ENCODE data around the gene ENTPD1.
"Not testable (repeated sequence)": the region's sequence is repeated elsewhere in the genome, so short reads cannot be mapped to it uniquely, and the experiment has no call there.

ENTPD1 gene

GRCh38 chr10:95798096-95798855, 42.3 kb downstream of the ENTPD1 start:
- no peak for DNase-seq

DNA sequence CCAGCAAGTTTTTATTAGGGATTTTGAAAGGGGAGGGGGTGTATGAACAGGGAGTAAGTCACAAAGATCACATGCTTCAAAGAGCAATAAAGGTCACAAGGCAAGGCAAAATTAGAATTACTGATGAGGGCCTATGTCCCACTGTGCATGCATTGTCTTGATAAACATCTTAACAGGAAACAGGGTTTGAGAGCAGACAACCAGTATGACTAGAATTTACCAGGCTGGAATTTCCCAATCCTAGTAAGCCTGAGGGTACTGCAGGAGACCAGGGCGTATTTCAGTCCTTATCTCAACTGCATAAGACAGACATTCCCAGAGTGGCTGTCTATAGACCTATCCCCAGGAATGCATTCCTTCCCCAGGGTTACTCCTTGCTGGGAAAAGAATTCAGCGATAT, 44.3 kb downstream of the ENTPD1 start:
- not testable (repeated sequence) for DNase-seq

- not testable (repeated sequence) for DNase-seq
These were observed 50.9 kb downstream of the ENTPD1 start for GRCh38 chr10:95806687-95807380.

- DNase-seq: not testable (repeated sequence)
These were observed 52.8 kb downstream of the ENTPD1 start for GRCh38 chr10:95808705-95809308.

DNA sequence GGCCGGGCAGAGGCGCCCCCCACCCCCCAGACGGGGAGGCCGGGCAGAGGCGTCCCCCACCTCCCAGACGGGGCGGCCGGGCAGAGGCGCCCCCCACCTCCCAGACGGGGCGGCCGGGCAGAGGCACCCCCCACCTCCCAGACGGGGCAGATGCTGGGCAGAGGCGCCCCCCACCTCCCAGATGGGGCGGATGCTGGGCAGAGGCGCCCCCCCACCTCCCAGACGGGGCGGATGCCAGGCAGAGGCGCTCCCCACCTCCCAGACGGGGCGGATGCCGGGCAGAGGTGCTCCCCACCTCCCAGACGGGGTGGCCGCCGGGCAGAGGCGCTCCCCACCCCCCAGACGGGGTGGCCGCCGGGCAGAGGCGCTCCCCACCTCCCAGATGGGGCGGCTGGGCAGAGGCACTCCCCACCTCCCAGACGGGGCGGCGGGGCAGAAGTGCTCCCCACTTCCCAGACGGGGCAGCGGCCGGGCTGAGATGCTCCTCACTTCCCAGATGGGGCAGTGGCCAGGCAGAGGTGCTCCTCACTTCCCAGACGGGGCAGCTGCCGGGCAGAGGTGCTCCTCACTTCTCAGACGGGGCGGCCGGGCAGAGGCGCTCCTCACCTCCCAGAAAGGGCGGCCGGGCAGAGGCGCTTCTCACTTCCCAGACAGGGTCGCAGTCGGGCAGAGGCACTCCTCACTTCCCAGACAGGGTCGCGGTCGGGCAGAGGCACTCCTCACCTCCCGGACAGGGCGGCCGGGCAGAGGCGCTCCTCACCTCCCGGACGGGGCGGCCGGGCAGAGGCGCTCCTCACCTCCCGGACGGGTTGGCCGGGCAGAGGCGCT, 53.6 kb downstream of the ENTPD1 start:
- DNase-seq: no peak

DNA sequence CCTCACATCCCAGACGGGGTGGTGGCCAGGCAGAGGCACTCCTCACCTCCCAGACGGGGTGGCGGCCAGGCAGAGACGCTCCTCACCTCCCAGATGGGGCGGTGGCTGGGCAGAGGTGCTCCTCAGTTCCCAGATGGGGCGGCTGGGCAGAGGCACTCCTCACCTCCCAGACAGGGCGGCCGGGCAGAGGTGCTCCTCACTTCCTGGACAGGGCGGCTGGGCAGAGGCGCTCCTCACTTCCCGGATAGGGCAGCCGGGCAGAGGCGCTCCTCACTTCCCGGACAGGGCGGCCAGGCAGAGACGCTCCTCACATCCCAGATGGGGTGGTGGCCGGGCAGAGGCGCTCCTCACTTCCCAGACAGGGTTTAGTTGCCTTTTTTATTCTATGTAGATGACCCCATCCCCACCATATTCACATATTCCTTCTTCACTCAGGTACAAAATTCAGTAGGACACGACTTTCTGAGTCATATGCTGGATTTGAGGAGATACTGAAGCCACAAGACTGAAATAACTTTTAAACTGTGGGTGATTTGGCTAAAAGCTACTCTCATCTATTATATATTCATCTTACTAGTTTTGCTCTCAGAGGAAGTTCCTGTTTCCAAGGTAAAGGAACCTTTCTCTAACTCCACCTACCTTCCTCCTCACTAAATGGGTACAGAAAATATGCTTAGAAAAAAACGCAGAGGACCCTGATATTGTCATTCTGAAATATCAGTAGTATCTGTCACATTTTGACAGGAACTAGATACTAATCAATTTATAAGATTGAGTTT, 54.4 kb downstream of the ENTPD1 start:
- no peak for DNase-seq

GRCh38 chr10:95813054-95813685, 57.2 kb downstream of the ENTPD1 start:
- DNase-seq: no peak

DNA sequence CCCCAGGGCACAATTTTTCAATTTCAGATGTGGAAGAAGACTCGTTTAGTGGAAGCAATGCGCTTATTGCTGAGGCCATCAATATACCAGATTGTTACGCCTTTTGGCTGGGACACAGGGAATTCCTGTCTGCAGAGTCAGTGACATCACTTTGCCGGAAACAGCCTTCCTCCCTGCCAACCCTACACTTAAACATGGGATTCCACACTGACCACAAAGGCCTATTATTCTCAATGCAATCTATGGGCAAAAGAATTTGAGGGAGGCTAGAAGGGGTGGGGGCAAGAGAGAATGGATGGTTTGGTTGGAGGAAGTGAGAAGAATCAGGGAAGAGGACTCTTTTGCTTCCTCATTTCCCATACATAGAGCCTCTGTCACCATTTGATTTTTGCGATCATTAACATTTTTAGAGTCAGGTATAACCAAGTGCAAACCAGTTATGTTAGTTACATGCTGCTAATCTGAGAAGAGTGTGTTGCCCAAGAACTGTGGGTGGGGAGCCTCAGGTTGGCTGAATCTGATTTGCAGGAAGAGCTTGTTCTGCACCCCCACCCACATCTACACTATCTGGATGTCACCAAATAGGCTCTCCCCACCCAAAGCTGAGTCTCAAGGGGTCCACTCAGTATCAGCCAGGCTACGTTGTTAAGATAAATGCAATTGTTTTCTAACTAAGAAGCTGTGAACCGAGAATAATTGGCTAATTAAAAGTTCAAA, 58.2 kb downstream of the ENTPD1 start:
- DNase-seq: no peak

DNA sequence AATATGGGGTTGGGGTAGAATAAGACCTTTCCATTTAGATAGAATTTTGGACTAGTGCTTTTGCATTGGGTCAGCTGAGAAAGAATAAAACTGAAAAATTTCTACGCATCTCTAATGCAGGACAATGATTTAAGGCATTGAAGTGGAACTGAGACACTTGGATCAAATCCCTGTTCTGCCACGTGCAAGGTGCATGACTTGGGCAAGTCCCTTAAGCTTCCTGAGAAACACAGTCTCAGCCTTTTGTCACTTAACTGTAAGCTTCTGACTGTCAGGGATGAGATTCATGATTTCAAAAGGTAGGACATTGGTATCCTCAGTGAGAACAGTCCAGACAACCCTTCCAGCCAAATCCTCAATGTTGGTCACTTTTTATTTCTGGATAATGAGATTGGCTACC, 59.2 kb downstream of the ENTPD1 start:
- no peak for DNase-seq

GRCh38 chr10:95815701-95816240, 59.8 kb downstream of the ENTPD1 start:
- no peak for DNase-seq

GRCh38 chr10:95818010-95818409, 62.0 kb downstream of the ENTPD1 start:
- no peak for DNase-seq

DNA sequence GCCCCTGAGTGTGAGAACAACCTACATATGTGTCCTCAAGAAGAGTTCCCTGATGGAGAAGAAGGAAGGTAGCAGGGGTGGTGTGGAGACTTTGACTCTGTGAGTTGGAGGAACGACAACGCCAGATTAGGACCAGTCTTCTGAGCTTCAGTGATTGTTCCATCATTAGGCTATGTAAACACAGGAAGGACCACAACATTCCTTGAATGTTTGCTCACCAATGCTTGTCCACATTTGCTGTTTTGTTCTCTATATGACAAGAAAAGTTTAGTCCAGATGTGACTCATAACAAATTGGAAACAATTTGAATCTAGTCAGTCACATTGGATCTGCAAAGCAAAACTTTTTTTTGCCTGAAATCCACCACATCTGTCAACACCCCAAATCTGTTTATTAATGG, 62.7 kb downstream of the ENTPD1 start:
- no peak for DNase-seq

- no peak for DNase-seq
These were observed 63.8 kb downstream of the ENTPD1 start for GRCh38 chr10:95819620-95820329.

GRCh38 chr10:95820363-95820762, 64.4 kb downstream of the ENTPD1 start:
- DNase-seq: no peak

DNA sequence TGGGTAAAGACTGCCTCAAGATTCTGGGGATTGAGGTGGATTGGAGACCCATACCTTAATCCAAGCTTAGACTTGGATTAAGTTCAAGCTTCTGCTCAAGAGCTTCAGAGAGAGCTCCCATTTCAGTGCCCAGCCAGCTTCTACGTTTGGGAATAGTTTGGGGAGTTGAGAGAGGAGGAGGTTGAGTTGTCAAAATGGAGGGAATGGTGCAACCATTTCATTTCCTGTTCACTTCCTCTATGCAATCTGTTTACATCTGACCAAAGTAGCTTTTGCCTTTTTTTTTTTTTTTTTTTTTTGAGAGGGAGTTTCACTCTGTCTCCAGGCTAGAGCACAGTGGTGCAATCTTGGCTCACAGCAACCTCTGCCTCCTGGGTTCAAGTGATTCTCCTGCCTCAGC, 65.8 kb downstream of the ENTPD1 start:
- no peak for DNase-seq

DNA sequence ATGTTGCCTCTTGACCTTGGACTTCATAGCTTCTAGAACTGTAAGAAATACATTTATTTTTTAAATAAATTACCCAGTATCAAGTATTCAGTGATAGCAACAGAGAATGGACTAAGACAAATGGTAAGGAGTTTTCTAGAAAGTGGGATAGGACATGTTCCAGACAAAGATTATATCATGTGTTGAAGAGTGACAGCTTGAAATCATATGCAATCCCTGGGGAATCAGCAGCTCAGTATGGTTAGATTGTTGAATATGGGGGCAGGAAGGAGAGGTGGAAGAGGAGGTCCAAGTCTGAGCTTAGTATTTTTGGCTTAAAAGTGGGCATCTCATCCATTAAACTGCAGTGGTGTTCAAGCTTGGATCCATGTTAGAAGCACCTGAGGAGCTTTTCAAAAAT, 74.1 kb downstream of the ENTPD1 start:
- no peak for DNase-seq

DNA sequence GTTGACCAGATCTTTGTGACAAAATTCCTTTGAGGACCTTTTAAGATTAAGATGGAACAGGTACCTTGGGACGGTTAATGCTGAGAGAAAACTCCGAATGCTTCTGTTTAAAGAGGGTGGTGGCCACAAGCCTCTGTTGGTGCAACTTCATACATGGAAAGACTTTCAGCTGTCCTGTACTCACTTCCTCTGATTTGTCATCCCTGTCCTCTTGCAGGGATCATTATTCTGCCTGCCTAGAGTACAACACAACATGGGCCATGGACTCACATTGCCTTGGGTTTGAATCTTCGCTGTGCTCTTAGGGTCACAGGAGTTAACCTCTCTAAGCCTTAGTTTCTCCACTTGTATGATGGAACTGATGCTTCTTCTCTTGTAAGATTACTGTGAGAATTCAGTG, 75.1 kb downstream of the ENTPD1 start:
- no peak for DNase-seq

- DNase-seq: peak; percentile 24 to 25
These were observed 75.6 kb downstream of the ENTPD1 start for GRCh38 chr10:95831515-95831914.

DNA sequence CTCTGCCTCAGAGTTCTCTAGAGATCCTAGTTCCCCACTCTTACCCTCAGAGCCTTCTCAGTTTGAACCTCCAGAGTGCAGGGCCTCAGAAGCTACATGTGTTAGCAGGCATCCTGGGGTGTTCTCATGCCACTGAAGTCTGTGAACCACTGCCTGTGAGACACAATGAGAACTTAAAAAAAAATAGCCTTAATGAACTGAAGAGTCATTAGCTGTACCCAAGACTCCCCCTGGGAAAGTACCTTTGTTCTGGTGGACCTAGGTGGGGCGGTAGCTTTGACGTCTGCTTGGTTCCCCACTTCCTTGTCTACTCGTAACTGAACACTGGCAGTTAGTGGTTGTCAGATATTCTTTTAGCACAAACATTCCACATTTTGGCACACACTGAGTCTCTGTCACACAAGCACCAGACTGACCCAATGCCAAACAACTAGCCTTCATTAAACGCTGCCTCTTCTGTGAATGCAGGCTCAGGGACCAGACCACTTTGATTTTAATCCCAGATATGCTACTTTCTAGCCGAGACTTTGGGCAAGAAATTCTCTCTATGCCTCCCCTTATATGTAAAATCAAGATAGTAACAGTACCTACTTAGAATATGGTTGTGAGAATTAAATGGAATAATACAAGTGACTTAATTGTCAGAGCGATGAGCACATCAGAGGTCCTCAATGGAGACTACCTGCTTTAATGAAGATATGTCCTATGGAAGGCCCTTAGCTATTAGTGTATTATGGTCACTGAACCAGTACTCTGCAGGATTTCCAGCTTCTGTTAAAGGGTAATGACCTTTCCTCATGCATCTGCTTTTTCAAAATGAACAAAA, 76.5 kb downstream of the ENTPD1 start:
- DNase-seq: peak; percentile 35 to 46

Measured in activated T-cell treated with anti-CD3 and anti-CD28 coated beads, Interleukin-2, amount 50 U/mL, for 48 hours (primary cell).